GM12878 (cell line): ENCODE measurements around the gene ALOX12B. TPM values are rescaled to one million over a fixed set of nuclear protein-coding genes. Genes with fewer than 3 reads are reported as not detected.

Source experiments
- ASH2L ChIP-seq: fragments of 300-600, 200-600 bp; sonication (generic); IDR thresholded peaks from 2 replicates; pipeline ENCODE4 v1.6.1; 2017; ENCODE audit warnings: low read depth, mild to moderate bottlenecking, borderline replicate concordance
- BRCA1 ChIP-seq: IDR thresholded peaks from 2 replicates; pipeline ENCODE4 v1.6.1; 2011; ENCODE audit warnings: low read depth, low read length, improper control_type of control experiment
- CBX3 ChIP-seq: fragments of 200-600 bp; sonication (generic); IDR thresholded peaks from 2 replicates; pipeline ENCODE4 v1.6.1; 2016; ENCODE audit warnings: low read depth, borderline replicate concordance
- CBX5 ChIP-seq: sonication (generic); IDR thresholded peaks from 2 replicates; pipeline ENCODE4 v1.6.1; 2016; ENCODE audit warnings: low read depth, moderate library complexity, mild to moderate bottlenecking, inconsistent platforms
- CHD2 ChIP-seq: IDR thresholded peaks from 2 replicates; pipeline ENCODE4 v1.6.1; 2011; ENCODE audit warnings: low read depth, low read length, improper control_type of control experiment, borderline replicate concordance
- FOS ChIP-seq: IDR thresholded peaks from 3 replicates; pipeline ENCODE4 v1.6.1; 2011; ENCODE audit warnings: borderline replicate concordance; ENCODE audit not compliant: insufficient read length; ENCODE audit errors: extremely low read depth
- HDAC2 ChIP-seq: fragments of 200-600 bp; sonication (generic); IDR thresholded peaks from 2 replicates; pipeline ENCODE4 v1.6.1; 2017
- MTA3 ChIP-seq: IDR thresholded peaks from 2 replicates; pipeline ENCODE4 v1.6.1; 2012; ENCODE audit warnings: low read length, inconsistent platforms, borderline replicate concordance
- MYC ChIP-seq: IDR thresholded peaks from 2 replicates; pipeline ENCODE4 v1.6.1; 2011; ENCODE audit warnings: mild to moderate bottlenecking, low read length, moderate library complexity, inconsistent platforms; ENCODE audit not compliant: insufficient read depth, insufficient replicate concordance, insufficient read length, severe bottlenecking
- NBN ChIP-seq: fragments of 450-650 bp; IDR thresholded peaks from 2 replicates; pipeline ENCODE4 v1.6.1; 2016
- NFXL1 ChIP-seq: fragments of 450-650 bp; IDR thresholded peaks from 2 replicates; pipeline ENCODE4 v1.6.1; 2017; ENCODE audit warnings: antibody characterized with exemption, mild to moderate bottlenecking, borderline replicate concordance
- NFYB ChIP-seq: IDR thresholded peaks from 2 replicates; pipeline ENCODE4 v1.6.1; 2011; ENCODE audit warnings: low read depth, mild to moderate bottlenecking, low read length, improper control_type of control experiment, moderate library complexity; ENCODE audit not compliant: insufficient read depth
- POLR2AphosphoS2 ChIP-seq: IDR thresholded peaks from 2 replicates; pipeline ENCODE4 v1.6.1; 2011; ENCODE audit warnings: low read depth, mild to moderate bottlenecking, low read length, improper control_type of control experiment, moderate library complexity
- RB1 ChIP-seq: fragments of 450-650 bp; formaldehyde crosslinking; IDR thresholded peaks from 2 replicates; pipeline ENCODE4 v1.6.1; 2017; ENCODE audit warnings: mild to moderate bottlenecking, borderline replicate concordance
- RCOR1 ChIP-seq: conservative IDR thresholded peaks from 2 replicates; pipeline ENCODE4 v1.6.1; 2012; ENCODE audit warnings: low read depth, low read length, improper control_type of control experiment
- SP1 ChIP-seq: IDR thresholded peaks from one replicate; pipeline ENCODE4 v1.6.1; 2011; ENCODE audit warnings: low read depth, low read length
- SREBF1 ChIP-seq: IDR thresholded peaks from 2 replicates; pipeline ENCODE4 v1.6.1; 2012; ENCODE audit warnings: mild to moderate bottlenecking, low read length
- STAT1 ChIP-seq: fragments of 450-650 bp; conservative IDR thresholded peaks from 2 replicates; pipeline ENCODE4 v1.6.1; 2014; ENCODE audit warnings: antibody characterized with exemption, mild to moderate bottlenecking
- YBX1 ChIP-seq: fragments of 450-650 bp; IDR thresholded peaks from 2 replicates; pipeline ENCODE4 v1.6.1; 2016; ENCODE audit warnings: antibody characterized with exemption
- polyA plus RNA-seq, 11 experiments: library from polyadenylated mRNA; depleted of rRNA in 4 of 11; unstranded in 6 of 11; stranded (reverse) in 5 of 11; fragments of >200 nt; fragmentation: Nextera tagmentation in 4 of 11; fragmentation: Illumina TruSeq in 1 of 11; extraction: Ambion mirVana in 4 of 11; extraction: Trizol in 1 of 11; gene quantifications; 1 replicate in 1 of 11; 2 replicates in 10 of 11; pipeline versions ENCODE4 v1.2.1 to v1.2.3, GENCODE V29; 2011 to 2016; ENCODE audit warnings: inconsistent platforms in 2 of 11, missing spikeins in 2 of 11, low read depth in 1 of 11
- total RNA-seq, 4 experiments: library from RNA; depleted of rRNA in 3 of 4; stranded (reverse); fragments of >200 nt in 3 of 4; fragmentation: Illumina TruSeq in 1 of 4; extraction: Trizol in 1 of 4; gene quantifications; 2 replicates each; pipeline versions ENCODE4 v1.2.1 to v1.2.3, GENCODE V29; 2013 to 2021
- TF ChIP-seq, protein P1 (sequence below): fragments of 450-650 bp; IDR thresholded peaks from 2 replicates; pipeline ENCODE4 v1.6.1; 2017; ENCODE audit warnings: mild to moderate bottlenecking
- TF ChIP-seq, protein P2 (sequence below): IDR thresholded peaks from 2 replicates; pipeline ENCODE4 v1.6.1; 2012; ENCODE audit warnings: low read depth, low read length, improper control_type of control experiment
- TF ChIP-seq, protein P3 (sequence below): IDR thresholded peaks from 2 replicates; pipeline ENCODE4 v1.6.1; 2011; ENCODE audit warnings: borderline replicate concordance, low read depth, mild to moderate bottlenecking, moderate library complexity, low read length; ENCODE audit not compliant: insufficient read depth, poor library complexity, severe bottlenecking
- TF ChIP-seq, protein P4 (sequence below): fragments of 450-650 bp; IDR thresholded peaks from 2 replicates; pipeline ENCODE4 v1.6.1; 2016; ENCODE audit warnings: mild to moderate bottlenecking, moderate library complexity, borderline replicate concordance

Gene ALOX12B
- total and polyA plus RNA-seq, 10 of the 15 experiments (the other 5 are each of a cell fraction or from before 2014, with no cell fraction given), result 0.17 to 0.54 TPM; not detected in 8

DNA sequence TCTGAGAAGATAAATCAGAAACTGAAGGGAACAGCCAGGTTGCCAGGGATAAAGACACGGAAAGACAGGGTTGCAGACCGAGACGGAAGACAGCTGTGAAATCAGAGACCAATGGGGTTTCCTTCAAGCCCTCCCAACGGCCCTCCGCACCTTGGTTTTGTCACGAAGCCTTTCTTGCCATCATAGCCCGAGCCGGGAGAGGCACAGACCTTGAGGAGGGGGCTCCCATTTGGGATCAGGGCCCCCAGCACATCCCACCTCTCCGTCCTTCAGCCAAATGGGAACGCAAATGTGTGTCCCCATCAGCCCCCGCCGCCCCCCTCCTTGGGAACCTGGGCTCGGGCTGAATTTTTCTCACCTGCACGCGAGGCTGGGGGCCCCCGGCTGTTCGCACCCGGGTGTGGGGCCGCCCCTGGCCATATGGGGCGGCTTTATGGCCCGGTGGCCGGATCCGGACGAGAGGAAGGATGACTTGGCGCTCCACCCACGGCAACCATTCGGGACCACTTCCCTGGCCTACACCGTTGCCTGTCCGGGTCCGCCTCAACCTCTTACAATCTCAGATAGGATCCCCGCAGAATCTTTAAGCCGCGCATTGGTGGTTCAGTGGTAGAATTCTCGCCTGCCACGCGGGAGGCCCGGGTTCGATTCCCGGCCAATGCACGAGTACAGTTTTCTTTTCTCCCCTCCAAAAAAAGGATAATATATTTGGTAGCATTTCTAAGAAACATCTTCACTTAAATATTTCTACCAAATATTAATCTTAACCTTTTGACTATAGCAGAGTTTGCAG is 37.8 kb upstream of the ALOX12B start (continued):
- TF ChIP-seq, protein P1, sequence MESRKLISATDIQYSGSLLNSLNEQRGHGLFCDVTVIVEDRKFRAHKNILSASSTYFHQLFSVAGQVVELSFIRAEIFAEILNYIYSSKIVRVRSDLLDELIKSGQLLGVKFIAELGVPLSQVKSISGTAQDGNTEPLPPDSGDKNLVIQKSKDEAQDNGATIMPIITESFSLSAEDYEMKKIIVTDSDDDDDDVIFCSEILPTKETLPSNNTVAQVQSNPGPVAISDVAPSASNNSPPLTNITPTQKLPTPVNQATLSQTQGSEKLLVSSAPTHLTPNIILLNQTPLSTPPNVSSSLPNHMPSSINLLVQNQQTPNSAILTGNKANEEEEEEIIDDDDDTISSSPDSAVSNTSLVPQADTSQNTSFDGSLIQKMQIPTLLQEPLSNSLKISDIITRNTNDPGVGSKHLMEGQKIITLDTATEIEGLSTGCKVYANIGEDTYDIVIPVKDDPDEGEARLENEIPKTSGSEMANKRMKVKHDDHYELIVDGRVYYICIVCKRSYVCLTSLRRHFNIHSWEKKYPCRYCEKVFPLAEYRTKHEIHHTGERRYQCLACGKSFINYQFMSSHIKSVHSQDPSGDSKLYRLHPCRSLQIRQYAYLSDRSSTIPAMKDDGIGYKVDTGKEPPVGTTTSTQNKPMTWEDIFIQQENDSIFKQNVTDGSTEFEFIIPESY, result no peak
- TF ChIP-seq STAT1 (no peak), NBN (no peak), YBX1 (no peak), HDAC2 (no peak), CBX3 (no peak), ASH2L (no peak), SP1 (no peak), POLR2AphosphoS2 (no peak), SREBF1 (no peak), FOS (no peak), BRCA1 (no peak), CBX5 (no peak), CHD2 (no peak), MTA3 (no peak), RB1 (peak; percentile 49; the same call in 1 of the 2 replicates), NFXL1 (no peak), MYC (no peak), NFYB (no peak), RCOR1 (no peak)
- TF ChIP-seq, protein P2, sequence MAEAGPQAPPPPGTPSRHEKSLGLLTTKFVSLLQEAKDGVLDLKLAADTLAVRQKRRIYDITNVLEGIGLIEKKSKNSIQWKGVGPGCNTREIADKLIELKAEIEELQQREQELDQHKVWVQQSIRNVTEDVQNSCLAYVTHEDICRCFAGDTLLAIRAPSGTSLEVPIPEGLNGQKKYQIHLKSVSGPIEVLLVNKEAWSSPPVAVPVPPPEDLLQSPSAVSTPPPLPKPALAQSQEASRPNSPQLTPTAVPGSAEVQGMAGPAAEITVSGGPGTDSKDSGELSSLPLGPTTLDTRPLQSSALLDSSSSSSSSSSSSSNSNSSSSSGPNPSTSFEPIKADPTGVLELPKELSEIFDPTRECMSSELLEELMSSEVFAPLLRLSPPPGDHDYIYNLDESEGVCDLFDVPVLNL, result no peak
- TF ChIP-seq, protein P3, sequence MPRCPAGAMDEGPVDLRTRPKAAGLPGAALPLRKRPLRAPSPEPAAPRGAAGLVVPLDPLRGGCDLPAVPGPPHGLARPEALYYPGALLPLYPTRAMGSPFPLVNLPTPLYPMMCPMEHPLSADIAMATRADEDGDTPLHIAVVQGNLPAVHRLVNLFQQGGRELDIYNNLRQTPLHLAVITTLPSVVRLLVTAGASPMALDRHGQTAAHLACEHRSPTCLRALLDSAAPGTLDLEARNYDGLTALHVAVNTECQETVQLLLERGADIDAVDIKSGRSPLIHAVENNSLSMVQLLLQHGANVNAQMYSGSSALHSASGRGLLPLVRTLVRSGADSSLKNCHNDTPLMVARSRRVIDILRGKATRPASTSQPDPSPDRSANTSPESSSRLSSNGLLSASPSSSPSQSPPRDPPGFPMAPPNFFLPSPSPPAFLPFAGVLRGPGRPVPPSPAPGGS, result no peak
- TF ChIP-seq, protein P4, sequence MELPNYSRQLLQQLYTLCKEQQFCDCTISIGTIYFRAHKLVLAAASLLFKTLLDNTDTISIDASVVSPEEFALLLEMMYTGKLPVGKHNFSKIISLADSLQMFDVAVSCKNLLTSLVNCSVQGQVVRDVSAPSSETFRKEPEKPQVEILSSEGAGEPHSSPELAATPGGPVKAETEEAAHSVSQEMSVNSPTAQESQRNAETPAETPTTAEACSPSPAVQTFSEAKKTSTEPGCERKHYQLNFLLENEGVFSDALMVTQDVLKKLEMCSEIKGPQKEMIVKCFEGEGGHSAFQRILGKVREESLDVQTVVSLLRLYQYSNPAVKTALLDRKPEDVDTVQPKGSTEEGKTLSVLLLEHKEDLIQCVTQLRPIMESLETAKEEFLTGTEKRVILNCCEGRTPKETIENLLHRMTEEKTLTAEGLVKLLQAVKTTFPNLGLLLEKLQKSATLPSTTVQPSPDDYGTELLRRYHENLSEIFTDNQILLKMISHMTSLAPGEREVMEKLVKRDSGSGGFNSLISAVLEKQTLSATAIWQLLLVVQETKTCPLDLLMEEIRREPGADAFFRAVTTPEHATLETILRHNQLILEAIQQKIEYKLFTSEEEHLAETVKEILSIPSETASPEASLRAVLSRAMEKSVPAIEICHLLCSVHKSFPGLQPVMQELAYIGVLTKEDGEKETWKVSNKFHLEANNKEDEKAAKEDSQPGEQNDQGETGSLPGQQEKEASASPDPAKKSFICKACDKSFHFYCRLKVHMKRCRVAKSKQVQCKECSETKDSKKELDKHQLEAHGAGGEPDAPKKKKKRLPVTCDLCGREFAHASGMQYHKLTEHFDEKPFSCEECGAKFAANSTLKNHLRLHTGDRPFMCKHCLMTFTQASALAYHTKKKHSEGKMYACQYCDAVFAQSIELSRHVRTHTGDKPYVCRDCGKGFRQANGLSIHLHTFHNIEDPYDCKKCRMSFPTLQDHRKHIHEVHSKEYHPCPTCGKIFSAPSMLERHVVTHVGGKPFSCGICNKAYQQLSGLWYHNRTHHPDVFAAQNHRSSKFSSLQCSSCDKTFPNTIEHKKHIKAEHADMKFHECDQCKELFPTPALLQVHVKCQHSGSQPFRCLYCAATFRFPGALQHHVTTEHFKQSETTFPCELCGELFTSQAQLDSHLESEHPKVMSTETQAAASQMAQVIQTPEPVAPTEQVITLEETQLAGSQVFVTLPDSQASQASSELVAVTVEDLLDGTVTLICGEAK, result peak; percentile 86
